IPS-18c (cell line): Measurements from ENCODE around the gene C1QA.
"Not testable (repeated sequence)": the region's sequence is repeated elsewhere in the genome, so short reads cannot be mapped to it uniquely, and the experiment has no call there.

Experiments
- H3K4me3 ChIP-seq: 2 replicates; pipeline ENCODE4 v1.7.0; 2013; ENCODE audit warnings: low read depth, mild to moderate bottlenecking, low read length, moderate library complexity; ENCODE audit not compliant: insufficient read depth
- H3K9me3 ChIP-seq: one replicate; pipeline ENCODE4 v1.6.1; 2013; ENCODE audit warnings: mild to moderate bottlenecking, low read length, moderate library complexity; ENCODE audit not compliant: control insufficient read depth, insufficient read depth

Gene C1QA

DNA sequence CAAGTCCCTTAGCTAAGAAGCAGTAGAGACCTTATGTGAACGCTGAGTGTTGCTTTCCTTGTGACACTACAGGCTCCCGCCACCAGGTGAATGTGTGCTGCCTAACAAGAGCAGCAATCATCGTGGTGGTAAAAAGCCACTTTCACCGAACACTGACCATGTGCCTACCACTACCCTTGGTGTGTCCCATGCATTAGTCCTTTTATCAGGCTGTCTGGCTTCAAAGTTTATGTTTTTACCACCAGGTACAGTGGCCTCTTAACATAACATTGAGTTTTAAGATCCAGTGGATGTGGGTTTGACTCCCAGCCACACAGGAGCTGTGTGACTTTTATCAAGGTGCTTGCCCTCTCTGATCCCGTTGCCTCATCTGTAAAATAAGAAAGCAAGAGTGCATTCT lies 18.3 kb downstream of the C1QA start:
- Histone ChIP-seq H3K9me3 (no peaks in the 10 kb centered on the region), H3K4me3 (no peak overlapping the region)

DNA sequence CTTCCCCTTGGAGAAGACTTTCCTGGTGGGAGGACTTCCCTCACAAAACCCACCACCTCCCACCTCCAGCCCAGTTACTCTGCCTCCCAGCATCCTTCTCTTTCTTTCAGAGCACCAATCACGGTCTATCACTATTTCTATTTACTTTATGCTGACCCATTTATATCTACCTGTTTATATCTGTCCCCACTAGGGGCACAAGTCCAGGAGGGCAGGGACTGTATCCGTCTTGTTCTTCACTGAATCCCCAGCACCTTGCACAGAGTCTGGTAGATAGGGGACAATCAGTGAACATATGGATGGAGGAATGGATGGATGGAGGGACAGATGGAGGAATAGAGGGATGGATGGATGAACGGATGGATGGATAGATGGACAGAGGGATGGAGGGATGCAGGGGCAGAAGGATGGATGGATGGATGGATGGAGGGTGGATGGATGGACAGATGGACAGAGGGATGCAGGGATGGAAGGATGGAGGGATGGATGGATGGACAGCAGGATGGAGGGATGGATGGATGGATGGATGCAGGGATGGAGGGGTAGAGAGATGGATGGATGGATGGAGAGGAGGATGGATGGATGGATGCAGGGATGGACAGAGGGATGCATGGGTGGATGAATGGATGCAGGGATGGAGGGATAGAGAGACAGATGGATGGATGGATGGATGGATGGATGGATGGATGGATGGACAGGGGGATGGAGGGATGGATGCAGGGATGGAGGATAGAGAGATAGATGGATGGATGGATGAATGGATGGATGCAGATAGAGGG lies 22.1 kb downstream of the C1QA start:
- Histone ChIP-seq H3K9me3 (peaks cover 2% of the 10 kb centered on the region), H3K4me3 (no peak overlapping the region)

DNA sequence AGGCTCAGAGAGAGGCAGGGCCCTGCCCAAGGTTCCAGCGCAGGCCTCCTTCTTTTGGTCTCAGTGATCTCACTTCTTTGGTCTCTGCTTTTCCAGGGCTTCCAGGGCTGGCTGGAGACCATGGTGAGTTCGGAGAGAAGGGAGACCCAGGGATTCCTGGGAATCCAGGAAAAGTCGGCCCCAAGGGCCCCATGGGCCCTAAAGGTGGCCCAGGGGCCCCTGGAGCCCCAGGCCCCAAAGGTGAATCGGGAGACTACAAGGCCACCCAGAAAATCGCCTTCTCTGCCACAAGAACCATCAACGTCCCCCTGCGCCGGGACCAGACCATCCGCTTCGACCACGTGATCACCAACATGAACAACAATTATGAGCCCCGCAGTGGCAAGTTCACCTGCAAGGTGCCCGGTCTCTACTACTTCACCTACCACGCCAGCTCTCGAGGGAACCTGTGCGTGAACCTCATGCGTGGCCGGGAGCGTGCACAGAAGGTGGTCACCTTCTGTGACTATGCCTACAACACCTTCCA lies 24.4 kb downstream of the C1QA start:
- H3K9me3 ChIP-seq, result peaks cover 2% of the 10 kb centered on the region
- H3K4me3 ChIP-seq, result no peak overlapping the region

DNA sequence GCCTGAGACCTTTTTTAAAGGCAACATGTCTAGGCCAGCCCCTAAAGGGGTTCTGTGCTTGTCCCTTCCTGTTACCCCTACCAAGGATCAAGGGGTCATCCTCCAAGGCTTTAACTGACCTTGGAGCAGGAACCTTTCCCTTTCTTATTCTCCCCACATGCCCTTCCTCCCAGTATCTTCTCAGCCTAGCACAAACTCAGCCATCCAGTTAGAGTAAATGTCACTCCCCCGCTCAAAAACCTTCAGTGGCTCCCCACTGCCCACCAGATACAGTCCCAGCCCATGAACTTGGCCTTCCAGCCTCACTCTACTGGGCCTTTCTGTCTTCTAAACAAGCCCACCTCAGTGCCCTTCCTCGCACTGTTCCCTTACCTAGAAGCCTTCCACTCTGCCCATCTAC lies 25.5 kb downstream of the C1QA start:
- H3K9me3 ChIP-seq, result peaks cover 2% of the 10 kb centered on the region
- no peak overlapping the region for H3K4me3 ChIP-seq

GRCh38 chr1:22662318-22662717 lies 25.9 kb downstream of the C1QA start:
- Histone ChIP-seq H3K9me3 (peaks cover 2% of the 10 kb centered on the region), H3K4me3 (no peak overlapping the region)

DNA sequence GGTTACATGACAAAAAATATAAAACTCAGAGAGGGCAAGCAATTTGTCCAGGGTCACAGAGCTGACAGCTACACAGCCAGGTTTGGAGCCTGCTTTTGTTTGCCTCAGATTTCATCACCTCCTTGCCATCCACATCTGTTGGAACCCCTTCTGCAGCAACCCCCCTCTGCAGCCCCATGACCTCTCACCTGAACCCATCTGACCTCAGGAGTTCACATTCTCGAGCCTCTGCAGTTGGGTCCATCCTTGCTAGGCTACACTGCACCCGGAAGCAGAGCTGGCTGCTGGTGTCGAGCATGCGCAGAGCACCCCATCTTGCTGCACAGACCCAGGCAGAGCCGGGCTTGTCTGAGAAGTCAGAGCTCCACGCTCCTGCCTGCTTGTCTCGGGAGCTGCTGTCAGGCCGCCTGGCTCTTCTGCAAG lies 26.6 kb downstream of the C1QA start:
- H3K9me3 ChIP-seq, result peaks cover 2% of the 10 kb centered on the region
- H3K4me3 ChIP-seq, result no peak overlapping the region

- H3K4me3 ChIP-seq, result no peak overlapping the region
- peaks cover 4% of the 10 kb centered on the region for H3K9me3 ChIP-seq
Measured at GRCh38 chr1:22665752-22666151, 29.3 kb downstream of the C1QA start.

- H3K4me3 ChIP-seq, result no peak overlapping the region
Measured at GRCh38 chr1:22666412-22666811, 30.0 kb downstream of the C1QA start.

GRCh38 chr1:22668840-22669239 lies 32.4 kb downstream of the C1QA start:
- H3K4me3 ChIP-seq, H3K9me3 ChIP-seq: not testable (repeated sequence)

More at GRCh38 chr1:22666412-22666811, 30.0 kb downstream of the C1QA start:
- H3K9me3 ChIP-seq, result peaks cover 4% of the 10 kb centered on the region

DNA sequence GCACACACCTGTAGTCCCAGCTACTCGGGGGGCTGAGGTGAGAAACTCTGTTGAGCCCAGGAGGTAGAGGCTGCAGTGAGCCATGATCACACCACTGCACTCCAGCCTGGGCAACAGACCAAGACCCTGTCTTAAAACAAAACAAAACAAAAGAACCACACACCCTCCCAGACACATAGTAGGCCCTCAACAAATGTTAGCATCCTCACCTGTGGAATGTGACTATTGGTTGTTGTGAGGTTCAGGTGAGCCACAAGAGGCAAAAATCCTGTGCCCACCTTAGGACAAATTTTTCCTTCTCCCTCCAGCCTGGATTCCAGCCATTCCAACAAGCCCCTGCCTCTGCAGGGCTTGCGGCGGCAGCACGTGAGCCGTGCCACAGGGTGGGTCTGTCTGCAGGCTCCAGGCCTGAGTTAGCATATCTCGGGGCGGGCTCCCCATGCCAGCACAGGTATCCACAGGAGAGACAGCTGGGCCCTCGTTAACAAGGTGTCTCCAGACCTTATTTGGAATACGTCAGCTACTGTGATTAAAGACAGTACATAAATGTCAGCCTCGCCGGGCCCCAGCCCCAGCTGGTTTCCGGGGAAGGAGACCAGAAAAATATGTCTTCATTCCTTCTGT lies 34.0 kb downstream of the C1QA start:
- Histone ChIP-seq H3K4me3 (no peak overlapping the region), H3K9me3 (peaks cover 2% of the 10 kb centered on the region)

DNA sequence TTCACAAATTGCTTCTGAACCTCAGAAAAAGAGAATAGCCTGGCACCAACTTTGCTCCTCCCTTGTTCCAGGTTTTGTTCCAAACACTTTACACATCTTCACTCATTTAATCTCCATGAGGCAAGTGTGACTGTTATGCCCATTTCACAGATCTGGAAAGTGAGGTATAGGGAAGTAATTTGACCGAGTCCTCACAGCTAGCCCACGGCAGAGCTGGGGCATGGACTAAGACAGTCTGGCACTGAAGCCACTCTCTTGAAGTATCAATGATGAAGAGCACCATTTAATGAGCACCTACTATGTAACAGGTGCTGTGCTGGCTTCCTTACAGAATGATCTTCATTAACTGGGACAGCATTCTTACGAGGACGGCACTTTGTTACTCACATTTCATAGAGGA lies 35.6 kb downstream of the C1QA start:
- no peak overlapping the region for H3K4me3 ChIP-seq
- peaks cover 2% of the 10 kb centered on the region for H3K9me3 ChIP-seq

- peaks cover 2% of the 10 kb centered on the region for H3K9me3 ChIP-seq
- H3K4me3 ChIP-seq, result no peak overlapping the region
Measured at GRCh38 chr1:22673486-22674409, 37.3 kb downstream of the C1QA start.

- peaks cover 2% of the 10 kb centered on the region for H3K9me3 ChIP-seq
- no peak overlapping the region for H3K4me3 ChIP-seq
Measured at GRCh38 chr1:22674410-22674749, 38.0 kb downstream of the C1QA start.

DNA sequence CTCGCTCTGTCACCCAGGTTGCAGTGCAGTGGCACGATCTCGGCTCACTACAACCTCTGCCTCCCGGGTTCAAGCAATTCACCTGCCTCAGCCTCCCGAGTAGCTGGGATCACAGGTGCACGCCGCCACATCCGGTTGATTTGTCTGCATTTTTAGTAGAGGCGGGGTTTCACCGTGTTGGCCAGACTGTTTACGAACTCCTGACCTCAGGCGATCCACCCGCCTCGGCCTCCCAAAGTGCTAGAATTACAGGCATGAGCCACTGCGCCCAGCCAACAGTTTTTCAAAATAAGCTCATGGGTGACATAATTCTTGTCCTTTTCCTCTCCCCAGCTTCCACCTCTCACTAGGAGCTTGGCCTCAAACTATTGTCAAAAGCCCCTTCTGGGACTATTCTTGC lies 39.7 kb downstream of the C1QA start:
- H3K9me3 ChIP-seq, H3K4me3 ChIP-seq: not testable (repeated sequence)

GRCh38 chr1:22676916-22677583 lies 40.6 kb downstream of the C1QA start:
- no peak overlapping the region for H3K4me3 ChIP-seq
- H3K9me3 ChIP-seq, result no peaks in the 10 kb centered on the region

GRCh38 chr1:22677931-22678896 lies 41.8 kb downstream of the C1QA start:
- H3K9me3 ChIP-seq, result no peaks in the 10 kb centered on the region
- H3K4me3 ChIP-seq, result no peak overlapping the region
